ENCODE measurements around the gene TSPEAR.
"Not testable (repeated sequence)": the region's sequence is repeated elsewhere in the genome, so short reads cannot be mapped to it uniquely, and the experiment has no call there.

- TF ChIP-seq, protein P1, sequence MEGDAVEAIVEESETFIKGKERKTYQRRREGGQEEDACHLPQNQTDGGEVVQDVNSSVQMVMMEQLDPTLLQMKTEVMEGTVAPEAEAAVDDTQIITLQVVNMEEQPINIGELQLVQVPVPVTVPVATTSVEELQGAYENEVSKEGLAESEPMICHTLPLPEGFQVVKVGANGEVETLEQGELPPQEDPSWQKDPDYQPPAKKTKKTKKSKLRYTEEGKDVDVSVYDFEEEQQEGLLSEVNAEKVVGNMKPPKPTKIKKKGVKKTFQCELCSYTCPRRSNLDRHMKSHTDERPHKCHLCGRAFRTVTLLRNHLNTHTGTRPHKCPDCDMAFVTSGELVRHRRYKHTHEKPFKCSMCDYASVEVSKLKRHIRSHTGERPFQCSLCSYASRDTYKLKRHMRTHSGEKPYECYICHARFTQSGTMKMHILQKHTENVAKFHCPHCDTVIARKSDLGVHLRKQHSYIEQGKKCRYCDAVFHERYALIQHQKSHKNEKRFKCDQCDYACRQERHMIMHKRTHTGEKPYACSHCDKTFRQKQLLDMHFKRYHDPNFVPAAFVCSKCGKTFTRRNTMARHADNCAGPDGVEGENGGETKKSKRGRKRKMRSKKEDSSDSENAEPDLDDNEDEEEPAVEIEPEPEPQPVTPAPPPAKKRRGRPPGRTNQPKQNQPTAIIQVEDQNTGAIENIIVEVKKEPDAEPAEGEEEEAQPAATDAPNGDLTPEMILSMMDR (IDR thresholded peaks at IDR 0.05) = not testable (repeated sequence)
- TF ChIP-seq ZFX (IDR thresholded peaks at IDR 0.05; ENCODE audit: borderline replicate concordance) = not testable (repeated sequence)
Measured at GRCh38 chr21:44646366-44647221, 64.8 kb downstream of the TSPEAR start, which contains the start of gene KRTAP10-11.

All from 22Rv1 (cell line).